Stimulated activated CD4-positive, alpha-beta T cell treated with anti-CD3 and anti-CD28 coated beads, Interleukin-15, amount 100 ng/mL, for 24 hours (primary cell): ENCODE measurements around the gene GAB1.

ENCODE experiments used
- DNase-seq: peaks from one replicate; pipeline ENCODE4 v3.0.0-alpha.2; 2020

GAB1 gene

GRCh38 chr4:143359644-143360193 lies 23.0 kb downstream of the GAB1 start:
- DNase-seq = no peak

GRCh38 chr4:143360838-143361625 lies 24.4 kb downstream of the GAB1 start:
- no peak for DNase-seq

GRCh38 chr4:143362349-143363046 lies 25.8 kb downstream of the GAB1 start:
- no peak for DNase-seq

- no peak for DNase-seq
Measured at GRCh38 chr4:143363332-143363731, 26.7 kb downstream of the GAB1 start.

- DNase-seq = no peak
Measured at GRCh38 chr4:143364063-143364462, 27.4 kb downstream of the GAB1 start.

GRCh38 chr4:143367863-143368262 lies 31.2 kb downstream of the GAB1 start:
- no peak for DNase-seq

- DNase-seq = no peak
Measured at GRCh38 chr4:143369552-143369951, 32.9 kb downstream of the GAB1 start.

- DNase-seq = no peak
Measured at GRCh38 chr4:143372093-143372915, 35.6 kb downstream of the GAB1 start.

GRCh38 chr4:143374255-143374654 lies 37.6 kb downstream of the GAB1 start:
- DNase-seq = no peak

GRCh38 chr4:143374771-143375170 lies 38.1 kb downstream of the GAB1 start:
- no peak for DNase-seq

- peak; percentile 12 for DNase-seq
Measured at GRCh38 chr4:143375326-143376073, 38.8 kb downstream of the GAB1 start.

GRCh38 chr4:143377611-143378099 lies 41.0 kb downstream of the GAB1 start:
- DNase-seq = no peak

GRCh38 chr4:143380629-143381028 lies 44.0 kb downstream of the GAB1 start:
- no peak for DNase-seq

GRCh38 chr4:143381189-143382118 lies 44.8 kb downstream of the GAB1 start:
- DNase-seq = no peak

- no peak for DNase-seq
Measured at GRCh38 chr4:143382596-143382995, 45.9 kb downstream of the GAB1 start.

GRCh38 chr4:143383005-143383574 lies 46.4 kb downstream of the GAB1 start:
- no peak for DNase-seq

- DNase-seq = no peak
Measured at GRCh38 chr4:143384381-143384994, 47.8 kb downstream of the GAB1 start.

GRCh38 chr4:143386812-143387211 lies 50.1 kb downstream of the GAB1 start:
- DNase-seq = no peak

GRCh38 chr4:143389579-143390195 lies 53.0 kb downstream of the GAB1 start:
- no peak for DNase-seq

- no peak for DNase-seq
Measured at GRCh38 chr4:143390764-143391163, 54.1 kb downstream of the GAB1 start.
